ENCODE data around the gene VPS45.

VPS45 gene

GRCh38 chr1:150073516-150073915 is 5.9 kb downstream of the VPS45 start:
- DNase-seq (ENCODE audit: low read depth, low spot score) = no peak

- DNase-seq (ENCODE audit: low read depth, low spot score) = no peak
Observed at GRCh38 chr1:150076066-150076465, 8.5 kb downstream of the VPS45 start.

GRCh38 chr1:150076985-150077384 is 9.4 kb downstream of the VPS45 start:
- DNase-seq (ENCODE audit: low read depth, low spot score) = no peak

GRCh38 chr1:150080784-150081183 is 13.2 kb downstream of the VPS45 start:
- DNase-seq (ENCODE audit: low read depth, low spot score) = no peak

GRCh38 chr1:150082494-150082893 is 14.9 kb downstream of the VPS45 start:
- no peak for DNase-seq (ENCODE audit: low read depth, low spot score)

GRCh38 chr1:150083907-150084306 is 16.3 kb downstream of the VPS45 start:
- no peak for DNase-seq (ENCODE audit: low read depth, low spot score)

GRCh38 chr1:150085406-150085805 is 17.8 kb downstream of the VPS45 start:
- DNase-seq (ENCODE audit: low read depth, low spot score) = no peak

GRCh38 chr1:150087415-150087814 is 19.8 kb downstream of the VPS45 start:
- no peak for DNase-seq (ENCODE audit: low read depth, low spot score)

- DNase-seq (ENCODE audit: low read depth, low spot score) = no peak
Observed at GRCh38 chr1:150089846-150090520, 22.4 kb downstream of the VPS45 start.

- no peak for DNase-seq (ENCODE audit: low read depth, low spot score)
Observed at GRCh38 chr1:150092180-150092791, 24.7 kb downstream of the VPS45 start.

- no peak for DNase-seq (ENCODE audit: low read depth, low spot score)
Observed at GRCh38 chr1:150093805-150094204, 26.2 kb downstream of the VPS45 start.

- DNase-seq (ENCODE audit: low read depth, low spot score) = no peak
Observed at GRCh38 chr1:150094734-150095265, 27.2 kb downstream of the VPS45 start.

- no peak for DNase-seq (ENCODE audit: low read depth, low spot score)
Observed at GRCh38 chr1:150102986-150103385, 35.4 kb downstream of the VPS45 start.

- DNase-seq (ENCODE audit: low read depth, low spot score) = no peak
Observed at GRCh38 chr1:150106341-150106740, 38.8 kb downstream of the VPS45 start.

- no peak for DNase-seq (ENCODE audit: low read depth, low spot score)
Observed at GRCh38 chr1:150109586-150109985, 42.0 kb downstream of the VPS45 start.

GRCh38 chr1:150110116-150110515 is 42.5 kb downstream of the VPS45 start:
- DNase-seq (ENCODE audit: low read depth, low spot score) = no peak

GRCh38 chr1:150111670-150112069 is 44.1 kb downstream of the VPS45 start:
- DNase-seq (ENCODE audit: low read depth, low spot score) = no peak

- no peak for DNase-seq (ENCODE audit: low read depth, low spot score)
Observed at GRCh38 chr1:150115121-150115520, 47.5 kb downstream of the VPS45 start.

- no peak for DNase-seq (ENCODE audit: low read depth, low spot score)
Observed at GRCh38 chr1:150118716-150119115, 51.1 kb downstream of the VPS45 start.

GRCh38 chr1:150121236-150121862 is 53.8 kb downstream of the VPS45 start:
- DNase-seq (ENCODE audit: low read depth, low spot score) = no peak

- no peak for DNase-seq (ENCODE audit: low read depth, low spot score)
Observed at GRCh38 chr1:150126811-150127210, 59.2 kb downstream of the VPS45 start.

GRCh38 chr1:150127464-150127863 is 59.9 kb downstream of the VPS45 start:
- DNase-seq (ENCODE audit: low read depth, low spot score) = no peak

- no peak for DNase-seq (ENCODE audit: low read depth, low spot score)
Observed at GRCh38 chr1:150127868-150128267, 60.3 kb downstream of the VPS45 start.
